Stimulated activated CD8-positive, alpha-beta memory T cell treated with anti-CD3 and anti-CD28 coated beads, Interleukin-7, amount 100 ng/mL, for 1 hour (primary cell): ENCODE measurements around the gene UNC45B.
"Not testable (repeated sequence)": the region's sequence is repeated elsewhere in the genome, so short reads cannot be mapped to it uniquely, and the experiment has no call there.

Experiments
- DNase-seq, 2 donors: peaks; one replicate each; pipeline ENCODE4 v3.0.0-alpha.2; 2020; ENCODE audit warnings: low read depth in 2 of 2

Gene UNC45B

DNA sequence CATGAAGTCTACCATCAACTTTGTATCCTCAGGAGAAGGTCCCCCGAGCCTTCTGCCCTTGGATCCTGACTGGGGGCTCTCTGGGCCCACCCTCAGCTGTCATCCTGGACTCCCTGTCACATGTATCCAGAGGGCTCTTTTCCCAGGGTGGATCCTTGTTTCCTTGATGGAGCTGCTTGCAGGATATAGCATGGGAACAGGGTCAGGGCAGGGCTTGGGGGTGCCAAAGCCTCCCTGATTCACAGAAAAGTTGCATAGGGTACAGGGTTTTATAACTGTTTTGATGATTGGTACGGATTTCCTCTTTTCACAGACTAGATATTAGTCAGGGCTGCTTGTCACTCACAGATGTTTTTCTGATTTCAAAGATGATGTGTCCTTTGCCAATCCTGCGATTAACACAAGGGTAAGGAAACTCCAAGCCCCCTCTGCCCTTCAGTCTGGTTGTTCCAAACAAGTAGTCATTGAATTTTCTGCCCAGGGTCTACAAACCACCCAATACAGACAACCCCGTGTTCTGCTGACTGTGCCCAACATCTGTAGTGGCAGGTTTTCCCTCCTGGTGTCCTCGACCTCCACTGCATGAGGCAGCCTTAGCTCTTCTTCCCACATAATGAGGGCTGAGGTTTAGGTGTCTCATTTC is 67.1 kb downstream of the UNC45B start:
- DNase-seq: no peak

DNA sequence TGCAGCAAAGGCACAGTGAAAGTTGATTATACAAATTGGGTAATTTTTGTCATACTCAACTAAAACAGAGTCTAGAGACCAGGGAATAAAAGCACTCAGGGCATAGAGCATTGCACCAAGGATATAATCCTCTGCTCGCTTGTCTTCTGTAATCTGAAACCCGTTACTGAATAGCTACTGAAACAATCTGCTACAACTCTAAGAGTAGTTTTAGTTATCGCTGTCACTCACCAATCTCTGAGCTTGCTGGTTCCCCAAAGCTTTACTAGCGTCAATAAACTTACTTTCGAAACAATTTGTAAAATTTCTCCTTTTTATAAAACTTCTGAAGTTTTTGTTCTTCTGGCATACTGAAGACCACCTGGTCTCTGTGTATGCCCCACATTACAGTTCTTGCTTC is 69.5 kb downstream of the UNC45B start:
- DNase-seq: no peak

DNA sequence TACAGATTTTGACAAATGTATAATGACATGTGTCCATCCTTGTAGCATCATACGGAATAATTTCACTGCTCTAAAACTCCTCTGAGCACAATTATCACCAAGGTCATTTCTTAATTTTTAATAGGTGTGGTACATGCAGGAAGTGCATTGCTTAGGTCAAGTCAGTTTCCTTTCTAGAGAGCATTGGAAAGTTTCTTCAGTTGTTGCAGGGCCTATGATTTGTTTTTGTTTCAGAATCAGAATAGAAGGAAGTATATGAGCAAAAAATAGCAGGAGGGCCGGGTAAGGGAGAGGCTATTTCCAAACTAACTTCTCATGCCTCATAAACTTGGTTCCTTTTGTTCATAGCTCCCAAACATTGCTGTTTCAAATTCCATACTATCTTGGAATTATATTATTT is 71.3 kb downstream of the UNC45B start:
- no peak for DNase-seq

DNA sequence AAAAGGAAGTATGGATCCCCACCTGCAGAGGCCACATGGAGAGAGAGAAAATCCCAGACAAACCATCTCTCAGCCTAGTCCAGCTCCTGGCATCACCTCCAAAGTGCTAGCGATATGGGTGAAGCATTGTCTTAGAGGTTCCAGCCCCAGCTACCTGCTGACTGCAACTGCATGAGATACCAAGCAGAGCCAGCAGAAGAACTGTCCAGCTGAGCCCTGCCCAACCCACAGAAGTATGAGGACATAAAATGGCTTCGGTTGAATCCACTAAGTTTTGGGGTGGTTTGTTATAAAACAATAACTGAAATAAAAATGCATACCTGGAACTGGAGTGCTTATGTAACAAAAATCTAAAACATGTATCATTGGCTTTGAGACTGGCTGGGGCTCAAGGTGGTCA is 74.8 kb downstream of the UNC45B start:
- DNase-seq: no peak

DNA sequence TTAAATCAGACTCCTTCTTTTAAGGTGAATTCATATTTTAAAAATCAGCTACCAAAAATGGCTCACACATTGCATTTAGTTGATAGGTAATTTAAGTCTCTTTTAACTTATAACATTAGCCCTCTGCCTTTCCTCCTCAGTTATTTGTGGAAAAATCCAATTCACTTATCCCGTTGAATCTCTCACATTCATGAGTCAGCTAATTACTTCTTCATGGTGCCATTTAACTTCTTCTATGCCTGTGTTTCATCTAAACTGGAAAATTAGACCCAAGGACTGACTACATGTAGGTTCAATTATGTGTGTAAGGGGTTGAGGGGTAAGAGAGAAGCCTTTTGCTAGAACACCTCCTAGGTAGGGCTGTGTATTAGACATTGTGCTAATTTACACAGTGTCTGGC is 76.8 kb downstream of the UNC45B start:
- DNase-seq: no peak

DNA sequence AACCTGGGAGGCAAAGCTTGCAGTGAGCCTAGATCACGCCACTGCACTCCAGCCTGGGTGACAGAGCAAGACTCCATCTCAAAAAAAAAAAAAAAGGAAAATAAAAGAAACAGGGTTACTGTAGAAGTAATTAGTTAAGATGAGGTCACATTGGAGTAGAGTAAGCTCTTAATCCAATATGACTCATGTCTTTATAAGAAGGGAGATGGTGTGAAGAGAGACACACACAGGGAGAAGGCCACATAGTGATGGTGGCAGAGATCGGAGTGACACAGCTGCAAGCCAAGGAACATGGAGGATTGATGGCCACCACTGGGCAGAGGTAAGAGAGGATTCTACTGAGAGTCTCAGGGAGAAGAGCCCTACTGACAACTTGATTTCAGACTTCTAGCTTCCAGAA is 79.9 kb downstream of the UNC45B start:
- DNase-seq: no peak

DNA sequence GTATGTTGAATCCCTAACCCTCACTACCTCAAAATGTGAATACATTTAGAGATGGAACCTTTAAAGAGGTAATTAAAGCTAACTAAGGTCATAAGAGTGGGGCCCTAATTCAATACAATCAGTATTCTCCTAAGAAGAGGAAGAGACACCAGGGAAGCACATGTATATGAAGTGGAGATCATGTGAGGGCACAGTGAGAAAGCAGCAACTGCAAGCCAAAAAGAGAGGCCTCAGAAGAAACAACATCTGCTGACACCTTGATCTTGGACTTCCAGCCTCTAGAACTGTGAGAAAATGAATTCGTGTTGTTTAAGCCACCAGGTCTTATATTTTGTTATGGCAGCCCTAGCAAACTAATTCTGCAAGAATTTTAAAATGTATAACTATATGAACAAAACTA is 82.0 kb downstream of the UNC45B start:
- no peak for DNase-seq

DNA sequence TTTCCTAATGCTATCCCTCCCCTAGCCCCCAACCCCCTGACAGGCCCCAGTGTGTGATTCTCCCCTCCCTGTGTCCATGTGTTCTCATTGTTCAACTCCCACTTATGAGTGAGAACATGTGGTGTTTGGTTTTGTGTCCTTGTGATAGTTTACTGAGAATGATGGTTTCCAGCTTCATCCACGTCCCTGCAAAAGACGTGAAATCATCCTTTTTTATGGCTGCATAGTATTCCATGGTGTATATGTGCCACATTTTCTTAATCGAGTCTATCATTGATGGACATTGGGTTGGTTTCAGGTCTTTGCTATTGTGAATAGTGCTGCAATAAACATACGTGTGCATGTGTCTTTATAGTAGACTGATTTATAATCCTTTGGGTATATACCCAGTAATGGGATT is 86.7 kb downstream of the UNC45B start:
- not testable (repeated sequence) for DNase-seq

DNA sequence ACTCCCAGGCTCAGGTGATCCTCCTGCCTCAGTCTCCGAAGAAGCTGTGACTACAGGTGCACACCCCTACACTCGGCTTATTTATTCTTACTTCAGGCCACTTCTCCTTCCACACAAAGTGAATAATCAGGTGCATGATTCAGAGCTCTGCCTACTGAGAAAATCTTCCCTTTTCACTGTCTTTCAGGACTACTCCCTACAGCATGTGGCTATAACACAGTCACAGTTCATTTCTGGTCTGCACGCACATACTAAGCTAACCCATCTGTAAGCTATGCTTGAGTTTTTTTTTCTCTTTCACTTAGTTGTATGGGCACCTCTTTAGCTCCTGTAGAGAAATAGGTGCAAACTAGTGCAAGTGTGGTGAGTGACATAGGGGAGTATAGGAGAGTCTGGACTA is 87.7 kb downstream of the UNC45B start:
- DNase-seq: no peak

DNA sequence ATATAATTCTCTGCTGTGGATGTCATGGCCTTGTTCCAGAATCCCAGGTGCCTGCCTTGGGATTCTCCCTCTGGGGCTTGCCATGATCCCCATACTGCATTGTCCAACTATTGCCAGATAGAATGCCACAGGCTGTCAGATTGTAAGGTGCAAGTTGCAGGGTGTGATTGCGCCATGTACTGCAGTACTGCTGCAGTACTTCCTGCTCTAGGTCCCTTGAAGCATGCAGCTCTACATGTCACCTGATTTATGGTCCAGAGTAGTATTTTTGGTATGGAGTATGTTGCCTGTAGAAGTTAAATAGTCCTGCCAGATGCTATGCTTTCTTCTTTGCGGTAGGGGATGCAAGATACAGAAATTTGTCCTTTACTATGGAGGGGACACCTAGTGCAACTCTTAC is 88.3 kb downstream of the UNC45B start:
- no peak for DNase-seq

DNA sequence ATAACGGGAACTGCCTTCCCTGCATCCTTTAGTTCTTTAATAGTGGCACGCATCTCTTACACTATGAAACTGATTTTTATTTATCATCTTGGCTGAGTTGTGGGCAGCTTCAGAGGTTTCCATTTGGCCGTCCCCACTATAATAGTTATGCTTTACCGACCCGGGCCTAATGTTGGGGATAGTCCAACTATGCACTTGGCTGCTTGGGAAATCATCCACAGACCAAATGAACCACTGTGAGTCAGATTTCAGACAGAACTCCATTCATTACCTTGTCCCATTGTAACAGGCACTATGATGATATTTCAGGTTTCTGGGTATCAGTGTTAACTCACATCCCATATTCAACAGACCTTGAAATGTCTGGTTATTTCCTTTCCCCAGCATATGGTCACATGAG is 89.2 kb downstream of the UNC45B start:
- no peak for DNase-seq

DNA sequence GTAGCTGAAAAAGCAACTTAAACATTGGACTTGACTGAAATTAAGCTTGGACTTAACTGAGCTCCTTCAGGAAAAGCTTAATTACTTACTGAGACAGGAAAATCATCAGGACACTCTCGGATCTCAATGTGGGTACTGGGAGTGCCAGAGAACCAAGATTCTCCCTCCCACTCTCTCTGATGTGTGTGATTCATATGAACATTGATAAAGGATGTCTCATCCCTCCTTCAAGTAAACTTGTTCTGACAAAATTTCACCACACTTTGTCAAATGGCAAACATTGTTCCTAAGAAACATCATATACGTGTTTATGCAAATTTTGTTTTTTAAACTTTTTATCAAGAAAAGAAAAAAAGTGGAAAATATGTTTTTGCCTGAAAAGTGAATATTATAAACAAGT is 91.2 kb downstream of the UNC45B start:
- DNase-seq: no peak
